IMR-90 (cell line): ENCODE results near the gene ARHGEF1. TPM values are rescaled to one million over a fixed set of nuclear protein-coding genes. Genes with fewer than 3 reads are reported as not detected.
A peak's percentile ranks its signal among the peaks of the same experiment; 100 is the strongest.

ENCODE experiments used
- ATAC-seq: fragments of 200-7000 bp; cut with Tn5 transposase; 2 replicates; pipeline ENCODE4 v1.9.1; 2020; ENCODE audit warnings: low read depth, mild to moderate bottlenecking, moderate library complexity
- BruUV-seq: library from RNA; stranded (reverse); fragments of 400-500 nt; replicated peaks from 2 replicates; lab custom pipeline; 2021; lab: Mats Ljungman, UMichigan
- CTCF ChIA-PET: fragments of 300-600 bp; formaldehyde crosslinking; extraction: SDS; loops from one replicate; lab custom pipeline; 2021; ENCODE audit warnings: antibody characterized with exemption; lab: Yijun Ruan, JAX
- POLR2A ChIA-PET: fragments of 300-600 bp; sonication (Branson Sonifier 250); formaldehyde crosslinking; loops from one replicate; lab custom pipeline; 2022; ENCODE audit warnings: antibody characterized with exemption; ENCODE audit not compliant: unreplicated experiment; lab: Charles Lee
- DNase-seq: peaks from one replicate; pipeline ENCODE4 v3.0.0; 2013
- H2AFZ ChIP-seq: replicated peaks from 2 replicates; pipeline ENCODE3; 2013; ENCODE audit warnings: low read length, mild to moderate bottlenecking; ENCODE audit not compliant: poor library complexity
- H2AK5ac ChIP-seq: 2 replicates; pipeline ENCODE4 v1.6.1; 2013; ENCODE audit warnings: low read depth, low read length, inconsistent platforms
- H2AK9ac ChIP-seq: replicated peaks from 2 replicates; pipeline ENCODE3; 2013; ENCODE audit warnings: mild to moderate bottlenecking, low read depth, low read length, moderate library complexity; ENCODE audit not compliant: poor library complexity
- H2BK120ac ChIP-seq: 2 replicates; pipeline ENCODE4 v1.6.1; 2013; ENCODE audit warnings: low read depth, low read length, inconsistent platforms
- H2BK15ac ChIP-seq: 3 replicates; pipeline ENCODE4 v1.6.1; 2013; ENCODE audit warnings: low read depth, low read length, inconsistent platforms
- H2BK20ac ChIP-seq: 2 replicates; pipeline ENCODE4 v1.6.1; 2013; ENCODE audit warnings: low read depth, mild to moderate bottlenecking, inconsistent platforms, low read length, moderate library complexity
- H2BK5ac ChIP-seq: 2 replicates; pipeline ENCODE4 v1.6.1; 2013; ENCODE audit warnings: mild to moderate bottlenecking, low read depth, low read length, inconsistent platforms; ENCODE audit not compliant: poor library complexity, severe bottlenecking
- H3K14ac ChIP-seq: replicated peaks from 2 replicates; pipeline ENCODE4 v1.6.1; 2013; ENCODE audit warnings: low read depth, low read length, inconsistent platforms
- H3K18ac ChIP-seq: 2 replicates; pipeline ENCODE4 v1.6.1; 2013; ENCODE audit warnings: low read depth, low read length, control low read depth
- H3K23ac ChIP-seq: 2 replicates; pipeline ENCODE4 v1.6.1; 2013; ENCODE audit warnings: low read depth, low read length, inconsistent platforms
- H3K27ac ChIP-seq: 2 replicates; pipeline ENCODE4 v1.5.1; 2013; ENCODE audit warnings: mild to moderate bottlenecking, control low read depth, low read length; ENCODE audit not compliant: insufficient read depth
- H3K27me3 ChIP-seq: 2 replicates; pipeline ENCODE4 v1.6.1; 2013; ENCODE audit warnings: low read length; ENCODE audit not compliant: control insufficient read depth, insufficient read depth
- H3K36me3 ChIP-seq: 2 replicates; pipeline ENCODE4 v1.6.1; 2013; ENCODE audit warnings: low read length, mixed read lengths; ENCODE audit not compliant: control insufficient read depth, insufficient read depth
- H3K4ac ChIP-seq: 2 replicates; pipeline ENCODE4 v1.6.1; 2013; ENCODE audit warnings: low read depth, low read length, inconsistent platforms
- H3K4me1 ChIP-seq: 2 replicates; pipeline ENCODE4 v1.6.1; 2013; ENCODE audit warnings: low read length, mixed read lengths; ENCODE audit not compliant: control insufficient read depth, insufficient read depth
- H3K4me2 ChIP-seq: 2 replicates; pipeline ENCODE4 v1.6.1; 2013; ENCODE audit warnings: low read depth, mild to moderate bottlenecking, control low read depth, low read length, moderate library complexity
- H3K4me3 ChIP-seq: 2 replicates; pipeline ENCODE4 v1.5.1; 2013; ENCODE audit warnings: low read depth, mild to moderate bottlenecking, control low read depth, low read length, moderate library complexity; ENCODE audit not compliant: insufficient read depth
- H3K56ac ChIP-seq: 2 replicates; pipeline ENCODE4 v1.6.1; 2013; ENCODE audit warnings: low read length, inconsistent platforms; ENCODE audit not compliant: insufficient read depth; ENCODE audit errors: extremely low read depth
- H3K79me1 ChIP-seq, 2 experiments: 2 replicates each; pipeline ENCODE4 v1.6.1; 2013; ENCODE audit warnings: low read length in 2 of 2, inconsistent platforms in 1 of 2, low read depth in 1 of 2
- H3K9ac ChIP-seq: 2 replicates; pipeline ENCODE4 v1.6.1; 2013; ENCODE audit warnings: low read depth, low read length, control low read depth
- H3K9me1 ChIP-seq: 2 replicates; pipeline ENCODE4 v1.6.1; 2013; ENCODE audit warnings: low read length, inconsistent platforms; ENCODE audit not compliant: insufficient read depth
- H3K9me3 ChIP-seq: 2 replicates; pipeline ENCODE4 v1.6.1; 2013; ENCODE audit warnings: low read length; ENCODE audit not compliant: control insufficient read depth, insufficient read depth
- H4K20me1 ChIP-seq: 2 replicates; pipeline ENCODE4 v1.6.1; 2013; ENCODE audit warnings: low read length, inconsistent platforms; ENCODE audit not compliant: insufficient read depth
- H4K5ac ChIP-seq: 2 replicates; pipeline ENCODE4 v1.6.1; 2013; ENCODE audit warnings: mild to moderate bottlenecking, low read depth, low read length, control low read depth
- H4K8ac ChIP-seq, 2 experiments: 2 replicates each; pipeline ENCODE4 v1.6.1; 2013; ENCODE audit warnings: low read depth in 2 of 2, low read length in 2 of 2, control low read depth in 1 of 2, inconsistent platforms in 1 of 2
- H4K91ac ChIP-seq: 2 replicates; pipeline ENCODE4 v1.6.1; 2013; ENCODE audit warnings: low read depth, low read length, inconsistent platforms; ENCODE audit not compliant: insufficient read depth
- BHLHE40 ChIP-seq: fragments of 150-350 bp; IDR thresholded peaks from 2 replicates; pipeline ENCODE4 v1.6.1; 2016; ENCODE audit warnings: mild to moderate bottlenecking, low read depth, low read length
- ELK1 ChIP-seq: fragments of 150-350 bp; IDR thresholded peaks from 2 replicates; pipeline ENCODE4 v1.6.1; 2016; ENCODE audit warnings: low read depth, mild to moderate bottlenecking, low read length, moderate library complexity, borderline replicate concordance
- MAFK ChIP-seq: IDR thresholded peaks from 2 replicates; pipeline ENCODE4 v1.6.1; 2012; ENCODE audit warnings: low read depth, low read length, improper control_type of control experiment
- RFX5 ChIP-seq: IDR thresholded peaks from 2 replicates; pipeline ENCODE4 v1.8.0; 2012; ENCODE audit warnings: low read depth, mild to moderate bottlenecking, low read length, moderate library complexity
- SMC3 ChIP-seq: fragments of 150-350 bp; IDR thresholded peaks from 2 replicates; pipeline ENCODE4 v1.6.1; 2016; ENCODE audit warnings: low read depth, mild to moderate bottlenecking, antibody characterized with exemption, low read length, moderate library complexity
- WGBS, 2 experiments: methylation state at CpG; one replicate each; pipeline versions ENCODE4 v1.1.5 to v1.1.7; 2013; ENCODE audit warnings: missing lambda C conversion rate in 2 of 2; ENCODE audit not compliant: insufficient read length in 1 of 2; ENCODE audit errors: extremely low coverage in 2 of 2; 5-methylcytosine and 5-hydroxymethylcytosine counted together
- dilution Hi-C: fragments of 300-500 bp; cut with HindIII; formaldehyde crosslinking; loops from one replicate; pipeline ENCODE4 v1.14.3; 2018; ENCODE audit warnings: low sequenced_read_pairs; ENCODE audit not compliant: unreplicated experiment
- in situ Hi-C: fragments of 300-500 bp; cut with MboI; formaldehyde crosslinking; loops from 3 replicates; pipeline ENCODE4 v1.14.3; 2019; ENCODE audit warnings: low sequenced_read_pairs, inconsistent platforms, mixed read lengths
- intact Hi-C: fragments of 100-400 bp; cut with micrococcal nuclease; formaldehyde crosslinking; loops from 2 replicates; pipeline ENCODE4 v1.10.0; 2022
- polyA plus RNA-seq, 3 experiments: library from polyadenylated mRNA; depleted of rRNA; stranded (reverse); fragments of >200 nt; gene quantifications; 2 replicates each; pipeline ENCODE4 v1.2.3, GENCODE V29; 2012; ENCODE audit warnings: low replicate concordance in 1 of 3
- total RNA-seq: library from RNA; depleted of rRNA; stranded (reverse); fragments of >200 nt; gene quantifications from 2 replicates; pipeline ENCODE4 v1.2.3, GENCODE V29; 2012

Gene ARHGEF1
- total and polyA plus RNA-seq, 2 of the 4 experiments (the other 2 are of a cell fraction): 11.5 to 47.1 TPM

- Histone ChIP-seq H2BK120ac (no peak overlapping the region), H4K5ac (no peak overlapping the region), H3K4me2 (no peak overlapping the region), H2BK15ac (no peak overlapping the region), H4K91ac (no peak overlapping the region), H3K9me3 (no peaks in the 10 kb centered on the region), H4K20me1 (peaks cover 86% of the 10 kb centered on the region), H3K14ac (no peak overlapping the region), H3K27ac (no peak overlapping the region), H2AK5ac (no peak overlapping the region), H3K23ac (peak overlapping the region; percentile 45; the same call in 1 of the 2 replicates), H2AFZ (no peak overlapping the region), H3K9ac (no peak overlapping the region), H3K4me3 (no peak overlapping the region), H3K27me3 (no peaks in the 10 kb centered on the region), H4K8ac (no peak overlapping the region), H3K56ac (no peak overlapping the region), H3K4me1 (peaks cover 14% of the 10 kb centered on the region), H2BK20ac (no peak overlapping the region), H3K79me1 (peaks cover 26 to 77% of the 10 kb centered on the region in 2 experiments), H3K9me1 (peaks cover 24% of the 10 kb centered on the region), H2AK9ac (no peak overlapping the region), H3K18ac (no peak overlapping the region), H3K4ac (no peak overlapping the region), H3K36me3 (peaks cover 71% of the 10 kb centered on the region), H2BK5ac (no peak overlapping the region)
- ATAC-seq: no peak
- CTCF ChIA-PET: interaction anchor here (1.1 kb wide), 1 partner anchor 9 kb away, joined by 6 read pairs; no protein-coding TSS in a partner anchor
- POLR2A ChIA-PET: no interaction called here
- intact Hi-C loops: no loop called here
- 100% methylated on average over 2 of the region's 5 CpGs; no CpG with 5 or more reads in 1 of the 2 experiments for WGBS, 2 experiments
- no peak for TF ChIP-seq ELK1
- TF ChIP-seq MAFK: no peak
- no peak for TF ChIP-seq RFX5
- TF ChIP-seq SMC3: no peak
- no peak for TF ChIP-seq BHLHE40
- dilution Hi-C loops: no loop called here
- no TSS peak for BruUV-seq
- no peak for DNase-seq
- in situ Hi-C loops: no loop called here
These were observed 18.6 kb upstream of the ARHGEF1 start for GRCh38 chr19:41864374-41864773.
